Measurements from ENCODE around the gene CACNA1B. TPM values are rescaled to one million over a fixed set of nuclear protein-coding genes. Genes with fewer than 3 reads are reported as not detected.
"Not testable (repeated sequence)": the region's sequence is repeated elsewhere in the genome, so short reads cannot be mapped to it uniquely, and the experiment has no call there.

CACNA1B gene
- total RNA-seq, 6 experiments from 2014 or later = not detected

- Mint-ChIP-seq H3K9me3 (peaks cover 66% of the 10 kb centered on the region), H3K27me3 (ENCODE audit: insufficient read depth) (no peaks in the 10 kb centered on the region), H3K4me1 (ENCODE audit: low read depth) (no peaks in the 10 kb centered on the region), H3K36me3 (ENCODE audit: low read depth) (peaks cover 1% of the 10 kb centered on the region), H3K27ac (no peak overlapping the region), H3K4me3 (no peak overlapping the region)
- TF ChIP-seq, protein P1, sequence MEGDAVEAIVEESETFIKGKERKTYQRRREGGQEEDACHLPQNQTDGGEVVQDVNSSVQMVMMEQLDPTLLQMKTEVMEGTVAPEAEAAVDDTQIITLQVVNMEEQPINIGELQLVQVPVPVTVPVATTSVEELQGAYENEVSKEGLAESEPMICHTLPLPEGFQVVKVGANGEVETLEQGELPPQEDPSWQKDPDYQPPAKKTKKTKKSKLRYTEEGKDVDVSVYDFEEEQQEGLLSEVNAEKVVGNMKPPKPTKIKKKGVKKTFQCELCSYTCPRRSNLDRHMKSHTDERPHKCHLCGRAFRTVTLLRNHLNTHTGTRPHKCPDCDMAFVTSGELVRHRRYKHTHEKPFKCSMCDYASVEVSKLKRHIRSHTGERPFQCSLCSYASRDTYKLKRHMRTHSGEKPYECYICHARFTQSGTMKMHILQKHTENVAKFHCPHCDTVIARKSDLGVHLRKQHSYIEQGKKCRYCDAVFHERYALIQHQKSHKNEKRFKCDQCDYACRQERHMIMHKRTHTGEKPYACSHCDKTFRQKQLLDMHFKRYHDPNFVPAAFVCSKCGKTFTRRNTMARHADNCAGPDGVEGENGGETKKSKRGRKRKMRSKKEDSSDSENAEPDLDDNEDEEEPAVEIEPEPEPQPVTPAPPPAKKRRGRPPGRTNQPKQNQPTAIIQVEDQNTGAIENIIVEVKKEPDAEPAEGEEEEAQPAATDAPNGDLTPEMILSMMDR (IDR thresholded peaks at IDR 0.05) = no peak
- DNase-seq = no peak
Measured at GRCh38 chr9:138122201-138122600, 244.6 kb downstream of the CACNA1B start.

- no peaks in the 10 kb centered on the region for H3K4me1 Mint-ChIP-seq (ENCODE audit: low read depth)
- TF ChIP-seq, protein P1 (IDR thresholded peaks at IDR 0.05) = no peak
- H3K4me3 Mint-ChIP-seq = no peak overlapping the region
- peaks cover 64% of the 10 kb centered on the region for H3K9me3 Mint-ChIP-seq
- no peak for DNase-seq
- no peaks in the 10 kb centered on the region for H3K27me3 Mint-ChIP-seq (ENCODE audit: insufficient read depth)
- H3K36me3 Mint-ChIP-seq (ENCODE audit: low read depth) = peaks cover 5% of the 10 kb centered on the region
- no peak overlapping the region for H3K27ac Mint-ChIP-seq
Measured at GRCh38 chr9:138122676-138123075, 245.1 kb downstream of the CACNA1B start.

GRCh38 chr9:138123086-138123485 is 245.5 kb downstream of the CACNA1B start:
- H3K27me3 Mint-ChIP-seq (ENCODE audit: insufficient read depth) = no peaks in the 10 kb centered on the region
- H3K36me3 Mint-ChIP-seq (ENCODE audit: low read depth) = peaks cover 5% of the 10 kb centered on the region
- TF ChIP-seq, protein P1 (IDR thresholded peaks at IDR 0.05) = no peak
- no peak overlapping the region for H3K27ac Mint-ChIP-seq
- peaks cover 62% of the 10 kb centered on the region for H3K9me3 Mint-ChIP-seq
- no peak for DNase-seq
- no peak overlapping the region for H3K4me3 Mint-ChIP-seq
- H3K4me1 Mint-ChIP-seq (ENCODE audit: low read depth) = no peaks in the 10 kb centered on the region

GRCh38 chr9:138126090-138126857 is 248.7 kb downstream of the CACNA1B start:
- H3K27me3 Mint-ChIP-seq (ENCODE audit: insufficient read depth); DNase-seq; H3K27ac Mint-ChIP-seq; H3K36me3 Mint-ChIP-seq (ENCODE audit: low read depth); H3K4me1 Mint-ChIP-seq (ENCODE audit: low read depth); H3K4me3 Mint-ChIP-seq: not testable (repeated sequence)
- H3K9me3 Mint-ChIP-seq = peaks cover 44% of the 10 kb centered on the region
- TF ChIP-seq, protein P1 (IDR thresholded peaks at IDR 0.05) = peak; percentile 44

DNA sequence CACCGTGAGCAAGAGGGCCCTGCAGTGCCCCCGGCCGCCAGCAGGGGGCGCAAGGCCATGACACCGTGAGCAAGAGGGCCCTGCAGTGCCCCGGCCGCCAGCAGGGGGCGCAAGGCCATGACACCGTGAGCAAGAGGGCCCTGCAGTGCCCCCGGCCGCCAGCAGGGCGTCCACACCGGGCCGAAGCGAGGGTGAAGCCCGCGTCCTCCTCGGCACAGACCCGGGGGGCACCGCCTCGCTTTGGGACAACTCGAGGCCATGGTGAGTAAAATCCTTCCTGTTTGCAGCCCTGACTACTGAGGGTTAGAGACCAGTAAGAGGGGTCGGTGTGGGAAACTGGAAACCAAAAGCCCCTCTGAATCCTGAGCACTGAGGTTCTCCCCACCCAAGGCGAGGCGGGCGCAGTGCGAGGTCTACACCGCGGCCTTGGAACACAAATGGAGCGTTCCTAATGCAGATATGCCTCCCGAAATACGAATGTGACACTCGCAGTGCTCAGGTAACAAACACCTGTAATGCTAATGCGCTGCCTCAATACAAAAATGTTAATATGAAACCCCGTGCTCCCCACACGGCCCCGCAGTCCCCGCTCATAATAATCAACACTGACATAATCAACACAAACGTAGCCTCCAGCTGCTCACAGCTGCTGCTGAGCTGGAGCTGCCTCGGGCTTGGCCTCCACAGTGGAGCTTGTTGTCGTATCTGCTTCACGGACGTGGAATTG is 249.4 kb downstream of the CACNA1B start:
- H3K4me3 Mint-ChIP-seq; H3K36me3 Mint-ChIP-seq (ENCODE audit: low read depth); H3K4me1 Mint-ChIP-seq (ENCODE audit: low read depth); H3K27ac Mint-ChIP-seq; DNase-seq; H3K27me3 Mint-ChIP-seq (ENCODE audit: insufficient read depth): not testable (repeated sequence)
- peaks cover 37% of the 10 kb centered on the region for H3K9me3 Mint-ChIP-seq

GRCh38 chr9:138128027-138128426 is 250.4 kb downstream of the CACNA1B start:
- not testable (repeated sequence) for H3K4me1 Mint-ChIP-seq (ENCODE audit: low read depth); DNase-seq; H3K36me3 Mint-ChIP-seq (ENCODE audit: low read depth); H3K4me3 Mint-ChIP-seq; H3K27me3 Mint-ChIP-seq (ENCODE audit: insufficient read depth); H3K27ac Mint-ChIP-seq
- peaks cover 27% of the 10 kb centered on the region for H3K9me3 Mint-ChIP-seq

GRCh38 chr9:138129318-138129717 is 251.7 kb downstream of the CACNA1B start:
- not testable (repeated sequence) for DNase-seq; H3K4me3 Mint-ChIP-seq; H3K36me3 Mint-ChIP-seq (ENCODE audit: low read depth); H3K27ac Mint-ChIP-seq; H3K27me3 Mint-ChIP-seq (ENCODE audit: insufficient read depth); H3K4me1 Mint-ChIP-seq (ENCODE audit: low read depth)
- peaks cover 16% of the 10 kb centered on the region for H3K9me3 Mint-ChIP-seq

- not testable (repeated sequence) for H3K27me3 Mint-ChIP-seq (ENCODE audit: insufficient read depth); H3K36me3 Mint-ChIP-seq (ENCODE audit: low read depth); H3K4me3 Mint-ChIP-seq; H3K9me3 Mint-ChIP-seq; DNase-seq; H3K4me1 Mint-ChIP-seq (ENCODE audit: low read depth); H3K27ac Mint-ChIP-seq
Measured at GRCh38 chr9:138132946-138133705, 255.5 kb downstream of the CACNA1B start.

DNA sequence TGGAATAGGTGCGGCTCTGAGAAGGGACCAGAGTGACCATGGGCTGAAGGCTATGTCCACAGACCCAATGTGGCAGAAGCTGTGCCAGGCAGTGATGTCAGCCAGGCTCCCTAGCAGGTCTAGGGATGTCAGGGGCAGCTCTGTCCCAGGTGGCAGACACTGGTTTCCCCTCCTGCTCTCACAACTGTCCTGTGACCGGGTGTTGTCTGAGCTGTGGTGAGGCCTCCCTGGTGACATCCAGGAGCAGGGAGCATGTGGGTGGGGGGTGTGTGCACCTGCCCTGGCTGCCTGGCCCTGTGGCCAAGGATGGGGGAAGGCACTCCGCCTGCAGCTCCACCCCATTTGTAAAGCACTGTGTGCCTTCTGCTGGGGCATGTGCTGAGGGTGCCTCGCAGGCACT is 257.0 kb downstream of the CACNA1B start:
- not testable (repeated sequence) for H3K27me3 Mint-ChIP-seq (ENCODE audit: insufficient read depth); H3K27ac Mint-ChIP-seq; H3K36me3 Mint-ChIP-seq (ENCODE audit: low read depth); H3K4me1 Mint-ChIP-seq (ENCODE audit: low read depth); DNase-seq; H3K4me3 Mint-ChIP-seq; H3K9me3 Mint-ChIP-seq

All from HFFc6 (cell line).